ENCODE measurements around the gene RUSF1. TPM values are rescaled to one million over a fixed set of nuclear protein-coding genes. Genes with fewer than 3 reads are reported as not detected.
"Not testable (repeated sequence)": the region's sequence is repeated elsewhere in the genome, so short reads cannot be mapped to it uniquely, and the experiment has no call there.

The RUSF1 gene
- total and polyA plus RNA-seq, 12 donors: 41.2 to 110 (median 65.3) TPM

DNA sequence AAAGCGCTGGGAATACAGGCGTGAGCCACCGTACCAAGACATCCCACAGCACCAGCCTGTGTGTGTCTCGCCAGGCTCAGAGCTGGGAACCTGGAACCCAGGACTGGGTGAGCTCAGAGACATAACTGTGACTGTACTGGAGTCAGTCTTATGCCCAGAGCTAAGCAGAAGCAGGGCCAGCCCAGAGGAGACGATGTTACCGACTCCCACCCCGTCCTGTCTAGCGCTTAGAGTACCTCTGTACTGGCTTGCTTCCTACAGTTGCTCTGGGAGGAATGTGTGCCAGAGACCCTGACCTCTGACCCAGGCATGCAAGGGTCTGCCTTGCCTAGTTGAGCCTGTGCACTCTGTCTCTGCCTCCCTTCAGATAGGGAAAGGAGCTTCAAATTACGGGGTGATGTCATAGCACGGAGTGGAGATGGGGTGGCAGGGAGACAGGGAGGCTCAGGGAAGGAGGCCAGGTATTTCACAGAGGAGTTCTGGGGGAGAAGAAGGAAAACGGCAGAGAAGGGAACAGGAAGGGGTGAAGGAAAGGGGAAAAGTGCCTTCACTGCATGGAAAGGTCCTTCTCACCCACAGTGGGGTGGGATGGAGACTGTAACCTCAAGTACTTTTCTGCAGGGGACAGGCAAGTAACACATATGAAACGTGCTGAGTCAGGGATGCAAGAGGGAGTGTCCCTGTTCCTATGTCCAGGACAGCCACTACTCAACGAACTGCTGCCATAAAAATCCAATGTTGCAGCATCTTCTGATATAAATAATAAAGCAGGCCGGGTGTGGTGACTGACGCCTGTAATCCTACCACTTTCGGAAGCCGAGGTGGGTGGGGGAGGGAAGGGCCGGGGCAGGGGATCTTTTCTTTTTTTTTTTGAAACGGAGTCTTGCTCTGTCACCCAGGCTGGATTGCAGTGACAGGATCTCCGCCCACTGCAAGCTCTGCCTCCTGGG, 54.7 kb downstream of the RUSF1 start:
- H3K27ac ChIP-seq: peak overlapping the region; percentile 37 to 87 (median 79)
- no peaks in the 10 kb centered on the region for H3K9me3 ChIP-seq (replicated peaks in 1 of 3)
- H3K27me3 ChIP-seq: no peaks in the 10 kb centered on the region
- H3K4me1 ChIP-seq (replicated peaks in 1 of 2): peaks cover 49 to 62% of the 10 kb centered on the region in 2 donors
- peak; percentile 56 to 86 (median 75) for DNase-seq
- no peak overlapping the region for H3K4me3 ChIP-seq
- TF ChIP-seq, protein P1, sequence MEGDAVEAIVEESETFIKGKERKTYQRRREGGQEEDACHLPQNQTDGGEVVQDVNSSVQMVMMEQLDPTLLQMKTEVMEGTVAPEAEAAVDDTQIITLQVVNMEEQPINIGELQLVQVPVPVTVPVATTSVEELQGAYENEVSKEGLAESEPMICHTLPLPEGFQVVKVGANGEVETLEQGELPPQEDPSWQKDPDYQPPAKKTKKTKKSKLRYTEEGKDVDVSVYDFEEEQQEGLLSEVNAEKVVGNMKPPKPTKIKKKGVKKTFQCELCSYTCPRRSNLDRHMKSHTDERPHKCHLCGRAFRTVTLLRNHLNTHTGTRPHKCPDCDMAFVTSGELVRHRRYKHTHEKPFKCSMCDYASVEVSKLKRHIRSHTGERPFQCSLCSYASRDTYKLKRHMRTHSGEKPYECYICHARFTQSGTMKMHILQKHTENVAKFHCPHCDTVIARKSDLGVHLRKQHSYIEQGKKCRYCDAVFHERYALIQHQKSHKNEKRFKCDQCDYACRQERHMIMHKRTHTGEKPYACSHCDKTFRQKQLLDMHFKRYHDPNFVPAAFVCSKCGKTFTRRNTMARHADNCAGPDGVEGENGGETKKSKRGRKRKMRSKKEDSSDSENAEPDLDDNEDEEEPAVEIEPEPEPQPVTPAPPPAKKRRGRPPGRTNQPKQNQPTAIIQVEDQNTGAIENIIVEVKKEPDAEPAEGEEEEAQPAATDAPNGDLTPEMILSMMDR (IDR thresholded peaks at IDR 0.05): no peak
- TF ChIP-seq POLR2A (IDR thresholded peaks at IDR 0.05): peak in 1 of 2 donors; percentile 25
- intact Hi-C loops (cut with DNase I): no loop called here
- H3K36me3 ChIP-seq (replicated peaks in 1 of 2): no peaks in the 10 kb centered on the region
- 24 to 38% (median 33%) methylated on average over 12 to 20 of the region's 20 CpGs for WGBS, 4 donors

DNA sequence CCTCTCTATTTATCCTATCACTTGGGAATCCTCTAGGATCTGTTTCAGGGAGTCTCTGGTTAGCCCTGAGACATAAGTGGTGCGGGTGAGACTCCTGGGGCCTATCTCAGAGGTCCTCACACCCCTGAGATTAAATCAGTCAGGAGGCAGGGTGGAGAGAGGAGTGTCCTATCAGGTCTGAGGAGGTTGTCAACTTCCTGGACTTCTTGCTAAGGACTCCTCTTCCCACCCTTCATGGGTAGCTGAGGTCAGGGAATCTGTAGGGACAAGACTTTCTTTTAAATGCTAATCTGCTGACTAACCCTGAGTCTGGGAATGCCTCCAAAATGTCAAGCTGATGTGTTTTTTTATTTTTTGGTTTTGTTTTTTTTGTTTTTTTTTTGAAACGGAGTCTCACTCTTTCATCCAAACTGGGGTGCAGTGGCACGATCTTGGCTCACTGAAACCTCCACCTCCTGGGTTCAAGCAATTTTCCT, 55.5 kb downstream of the RUSF1 start:
- H3K9me3 ChIP-seq (replicated peaks in 1 of 3): no peaks in the 10 kb centered on the region
- intact Hi-C loops (cut with DNase I): no loop called here
- TF ChIP-seq, protein P1 (IDR thresholded peaks at IDR 0.05): no peak
- TF ChIP-seq POLR2A (IDR thresholded peaks at IDR 0.05): peak in 1 of 2 donors; percentile 12
- H3K27ac ChIP-seq: peak overlapping the region; percentile 35 to 87 (median 79)
- peaks cover 45 to 59% of the 10 kb centered on the region in 2 donors for H3K4me1 ChIP-seq (replicated peaks in 1 of 2)
- no peak overlapping the region for H3K4me3 ChIP-seq
- H3K36me3 ChIP-seq (replicated peaks in 1 of 2): no peaks in the 10 kb centered on the region
- peak in 5 of 7 donors; percentile 42 to 80 (median 69) for DNase-seq
- H3K27me3 ChIP-seq: no peaks in the 10 kb centered on the region
- 24 to 45% (median 39%) methylated on average over 3 of the region's 3 CpGs for WGBS, 4 donors

DNA sequence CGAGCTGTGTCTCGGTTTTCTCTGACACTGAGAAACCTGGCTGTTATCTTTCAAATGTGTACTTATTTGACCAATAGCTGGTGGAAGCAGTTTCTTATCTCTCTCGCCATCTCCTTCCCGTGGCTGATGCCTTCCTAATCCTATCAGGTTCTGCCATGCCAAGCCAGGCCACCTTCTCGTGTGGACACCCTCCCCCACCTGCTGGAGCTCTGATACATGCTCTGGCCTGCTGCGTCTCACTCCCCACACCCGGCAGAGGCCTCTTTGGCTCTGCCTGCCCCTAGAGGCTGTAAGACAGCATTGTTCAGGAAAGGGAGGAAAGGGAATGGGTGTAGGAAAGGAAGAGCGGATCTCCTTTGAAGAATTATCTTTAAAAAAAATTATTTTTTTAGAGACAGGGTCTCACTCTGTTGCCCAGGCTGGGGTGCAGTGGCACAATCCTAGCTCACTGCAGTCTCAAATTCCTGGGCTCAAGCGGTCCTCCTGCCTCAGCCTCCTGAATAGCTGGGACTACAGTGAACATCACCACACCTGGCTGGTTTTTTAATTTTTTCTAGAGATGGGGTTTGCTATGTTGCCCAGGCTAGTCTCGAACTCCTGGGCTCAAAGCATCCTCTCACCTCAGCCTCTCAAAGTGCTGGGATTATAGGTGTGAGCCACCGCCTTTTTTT, 56.4 kb downstream of the RUSF1 start:
- Histone ChIP-seq H3K4me1 (replicated peaks in 1 of 2) (peaks cover 37 to 51% of the 10 kb centered on the region in 2 donors), H3K36me3 (replicated peaks in 1 of 2) (no peaks in the 10 kb centered on the region), H3K9me3 (replicated peaks in 1 of 3) (no peaks in the 10 kb centered on the region), H3K27ac (peak overlapping the region in 4 of 5 donors; percentile 50 to 87 (median 74)), H3K4me3 (no peak overlapping the region), H3K27me3 (no peaks in the 10 kb centered on the region)
- DNase-seq: peak; percentile 54 to 90 (median 80)
- intact Hi-C loops (cut with DNase I): no loop called here
- TF ChIP-seq, protein P1 (IDR thresholded peaks at IDR 0.05): peak; percentile 38 to 65 (median 61)
- peak in 1 of 2 donors; percentile 21 for TF ChIP-seq POLR2A (IDR thresholded peaks at IDR 0.05)
- WGBS, 4 donors: 42 to 55% (median 45%) methylated on average over 11 of the region's 11 CpGs

- TF ChIP-seq, protein P1 (IDR thresholded peaks at IDR 0.05): no peak
- TF ChIP-seq POLR2A (IDR thresholded peaks at IDR 0.05): no peak
- DNase-seq: peak in 1 of 7 donors; percentile 42
- Histone ChIP-seq H3K27ac (peak overlapping the region in 2 of 5 donors; percentile 50 to 79), H3K4me3 (no peak overlapping the region), H3K9me3 (replicated peaks in 1 of 3) (no peaks in the 10 kb centered on the region), H3K36me3 (replicated peaks in 1 of 2) (no peaks in the 10 kb centered on the region), H3K4me1 (replicated peaks in 1 of 2) (peaks cover 32 to 45% of the 10 kb centered on the region in 2 donors), H3K27me3 (no peaks in the 10 kb centered on the region)
- intact Hi-C loops (cut with DNase I): no loop called here
- 71 to 91% (median 88%) methylated on average over 5 of the region's 5 CpGs for WGBS, 4 donors
Observed at GRCh38 chr16:31451201-31451600, 57.0 kb downstream of the RUSF1 start.

DNA sequence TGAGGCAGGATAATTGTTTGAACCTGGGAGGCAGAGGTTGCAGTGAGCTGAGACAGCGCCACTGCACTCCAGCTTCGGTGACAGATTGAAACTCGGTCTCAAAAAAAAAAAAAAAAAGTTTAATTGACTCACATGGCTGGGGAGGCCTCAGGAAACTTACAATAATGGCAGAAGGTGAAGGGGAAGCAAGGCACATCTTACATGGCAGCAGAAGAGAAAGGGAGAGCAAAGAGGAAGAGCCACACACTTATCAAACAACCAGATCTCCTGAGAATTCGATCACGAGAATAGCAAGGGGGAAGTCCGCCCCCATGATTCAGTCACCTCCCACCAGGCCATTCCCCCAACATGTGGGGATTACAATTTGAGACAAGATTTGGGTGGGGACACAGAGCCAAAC, 62.3 kb downstream of the RUSF1 start:
- not testable (repeated sequence) for H3K27me3 ChIP-seq; H3K9me3 ChIP-seq (replicated peaks in 1 of 3); H3K4me3 ChIP-seq; H3K4me1 ChIP-seq (replicated peaks in 1 of 2); DNase-seq; H3K27ac ChIP-seq; H3K36me3 ChIP-seq (replicated peaks in 1 of 2)
- intact Hi-C loops (cut with DNase I): loop anchor here (10.0 kb wide), 2 partner anchors 241 to 461 kb away; partner anchors contain the start of genes HSD3B7 (in 1 of the 2) and PYCARD (in 1 of the 2)
- 78 to 81% (median 79%) methylated on average over 6 of the region's 6 CpGs for WGBS, 4 donors

Data from adrenal gland (tissue), 12 donors.